Sigmoid colon (tissue), 7 donors: ENCODE results near the gene CHCHD1. TPM values are rescaled to one million over a fixed set of nuclear protein-coding genes. Genes with fewer than 3 reads are reported as not detected.

Experiments used
- DNase-seq: peaks from one replicate; pipeline ENCODE4 v3.0.0-alpha.2; 2019
- H3K27ac ChIP-seq, 4 donors: fragments of 200-600 bp; sonication (generic); one replicate each; pipeline ENCODE4 v1.5.1; 2016 to 2019; ENCODE audit warnings: mild to moderate bottlenecking in 1 of 4
- H3K27me3 ChIP-seq, 3 donors: fragments of 200-600 bp; sonication (generic); one replicate each; pipeline ENCODE4 v1.5.1; 2019; ENCODE audit warnings: mild to moderate bottlenecking in 1 of 3
- H3K36me3 ChIP-seq, 4 donors: fragments of 200-600 bp; sonication (generic); one replicate each; pipeline ENCODE4 v1.5.1; 2016 to 2019
- H3K4me1 ChIP-seq, 4 donors: fragments of 200-600 bp; sonication (generic); one replicate each; pipeline ENCODE4 v1.5.1; 2017 to 2019
- H3K4me3 ChIP-seq, 4 donors: fragments of 200-600 bp; sonication (generic); one replicate each; pipeline ENCODE4 v1.5.1; 2017 to 2019; ENCODE audit warnings: mild to moderate bottlenecking in 2 of 4, moderate library complexity in 1 of 4
- H3K9me3 ChIP-seq, 4 donors: fragments of 200-600 bp in 3 of 4; sonication (generic) in 3 of 4; one replicate each; pipeline versions ENCODE4 v1.5.1 to v1.6.1; 2013 to 2019
- CTCF ChIP-seq, 4 experiments: fragments of 450-650 bp in 3 of 4; fragments of 200-600 bp in 1 of 4; IDR thresholded peaks; one replicate each; pipeline ENCODE4 v1.5.1; 2016 to 2019; ENCODE audit warnings: antibody characterized with exemption in 4 of 4, mild to moderate bottlenecking in 3 of 4, moderate library complexity in 2 of 4
- EP300 ChIP-seq, 4 donors: sonication (generic); formaldehyde crosslinking; IDR thresholded peaks; one replicate each; pipeline ENCODE4 v1.6.1; 2017; ENCODE audit warnings: antibody characterized with exemption in 4 of 4
- POLR2A ChIP-seq, 2 donors: fragments of 450-650 bp; IDR thresholded peaks; one replicate each; pipeline ENCODE4 v1.6.1; 2016; ENCODE audit warnings: antibody characterized with exemption in 2 of 2, mild to moderate bottlenecking in 2 of 2, moderate library complexity in 2 of 2
- POLR2AphosphoS5 ChIP-seq, 4 donors: sonication (generic); formaldehyde crosslinking; IDR thresholded peaks; one replicate each; pipeline ENCODE4 v1.6.1; 2017; ENCODE audit warnings: antibody characterized with exemption in 4 of 4
- WGBS, 2 donors: extraction: QIAGEN DNeasy Blood & Tissue Kit; methylation state at CpG; one replicate each; pipeline ENCODE4 v1.1.7; 2013; 5-methylcytosine and 5-hydroxymethylcytosine counted together
- intact Hi-C: fragments of 100-400 bp; cut with DNase I; formaldehyde crosslinking; loops from one replicate; pipeline ENCODE4 v1.15.1; 2023
- polyA plus RNA-seq, 3 donors: library from polyadenylated mRNA; stranded (reverse); fragments of 200-250 nt; gene quantifications; one replicate each; pipeline ENCODE4 v1.2.3, GENCODE V29; 2013
- total RNA-seq, 4 donors: library from RNA; depleted of rRNA; stranded (reverse); fragments of >200 nt; gene quantifications; one replicate each; pipeline ENCODE4 v1.1.0, GENCODE V29; 2016
- donor health status: healthy with polysubstance abuse.
- donor health status: Bipolar disorder and iron deficiency.
- donor health status: healthy.

CHCHD1 gene
- total and polyA plus RNA-seq, 7 donors: 28.1 to 134 (median 36.6) TPM

GRCh38 chr10:73772281-73773151 lies 9.3 kb upstream of the CHCHD1 start:
- 0 to 1% methylated on average over 101 of the region's 101 CpGs for WGBS, 2 donors
- Histone ChIP-seq H3K27me3 (no peaks in the 10 kb centered on the region), H3K9me3 (no peaks in the 10 kb centered on the region), H3K36me3 (peaks cover 34 to 64% (median 36%) of the 10 kb centered on the region in 4 donors), H3K27ac (peak overlapping the region; percentile 97 to 98 (median 98)), H3K4me3 (peak overlapping the region; percentile 84 to 92 (median 88)), H3K4me1 (peaks cover 0 to 35% (median 30%) of the 10 kb centered on the region in 4 donors)
- DNase-seq: peak; percentile 90
- no peak for TF ChIP-seq EP300 (IDR thresholded peaks at IDR 0.05)
- peak; percentile 65 to 71 for TF ChIP-seq POLR2A (IDR thresholded peaks at IDR 0.05)
- no peak for TF ChIP-seq CTCF (IDR thresholded peaks at IDR 0.05)
- TF ChIP-seq POLR2AphosphoS5 (IDR thresholded peaks at IDR 0.05): peak; percentile 93 to 96 (median 94)
- intact Hi-C loops: loop anchor here (2.0 kb wide), 1 partner anchor 28 kb away; the partner anchor contains the start of gene SEC24C

DNA sequence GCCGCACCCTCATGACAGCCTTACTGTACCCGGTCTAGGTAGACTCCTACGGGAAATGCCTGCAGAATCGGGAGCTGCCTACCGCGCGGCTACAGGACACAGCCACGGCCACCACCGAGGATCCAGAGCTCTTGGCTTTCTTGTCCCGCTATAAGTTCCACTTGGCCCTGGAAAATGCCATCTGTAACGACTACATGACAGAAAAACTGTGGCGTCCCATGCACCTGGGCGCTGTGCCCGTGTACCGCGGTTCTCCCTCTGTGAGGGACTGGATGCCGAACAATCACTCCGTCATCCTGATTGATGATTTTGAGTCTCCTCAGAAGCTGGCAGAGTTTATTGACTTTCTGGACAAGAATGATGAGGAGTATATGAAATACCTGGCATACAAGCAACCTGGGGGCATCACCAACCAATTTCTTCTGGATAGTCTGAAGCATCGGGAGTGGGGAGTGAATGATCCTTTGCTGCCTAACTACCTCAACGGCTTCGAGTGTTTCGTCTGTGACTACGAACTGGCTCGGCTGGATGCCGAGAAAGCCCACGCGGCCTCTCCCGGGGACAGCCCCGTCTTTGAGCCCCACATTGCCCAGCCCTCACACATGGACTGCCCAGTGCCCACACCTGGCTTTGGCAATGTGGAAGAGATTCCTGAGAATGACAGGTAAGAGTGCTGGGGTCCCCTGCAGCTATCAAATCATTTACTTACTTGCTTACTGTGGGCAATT lies 8.5 kb upstream of the CHCHD1 start:
- H3K27ac ChIP-seq: peak overlapping the region; percentile 97 to 98 (median 98)
- H3K4me3 ChIP-seq: peak overlapping the region; percentile 84 to 92 (median 88)
- intact Hi-C loops: loop anchor here (2.0 kb wide), 1 partner anchor 29 kb away; the partner anchor contains the start of gene SEC24C
- H3K27me3 ChIP-seq: no peaks in the 10 kb centered on the region
- no peak for DNase-seq
- no peaks in the 10 kb centered on the region for H3K9me3 ChIP-seq
- WGBS, 2 donors: 2 to 5% methylated on average over 29 of the region's 29 CpGs
- TF ChIP-seq POLR2A (IDR thresholded peaks at IDR 0.05): no peak
- TF ChIP-seq POLR2AphosphoS5 (IDR thresholded peaks at IDR 0.05): no peak
- TF ChIP-seq CTCF (IDR thresholded peaks at IDR 0.05): no peak
- TF ChIP-seq EP300 (IDR thresholded peaks at IDR 0.05): no peak
- H3K36me3 ChIP-seq: peaks cover 28 to 64% (median 29%) of the 10 kb centered on the region in 4 donors
- H3K4me1 ChIP-seq: peaks cover 0 to 35% (median 30%) of the 10 kb centered on the region in 4 donors

- DNase-seq: no peak
- peak overlapping the region in 1 of 4 donors; percentile 84 for H3K4me3 ChIP-seq
- no peaks in the 10 kb centered on the region for H3K9me3 ChIP-seq
- WGBS, 2 donors: 37 to 42% methylated on average over 5 of the region's 5 CpGs
- intact Hi-C loops: no loop called here
- no peaks in the 10 kb centered on the region for H3K27me3 ChIP-seq
- H3K4me1 ChIP-seq: peaks cover 0 to 35% (median 31%) of the 10 kb centered on the region in 4 donors
- peak overlapping the region in 2 of 4 donors; percentile 97 to 98 for H3K27ac ChIP-seq
- TF ChIP-seq CTCF (IDR thresholded peaks at IDR 0.05) (no peak), EP300 (IDR thresholded peaks at IDR 0.05) (no peak), POLR2AphosphoS5 (IDR thresholded peaks at IDR 0.05) (no peak), POLR2A (IDR thresholded peaks at IDR 0.05) (no peak)
- peaks cover 16 to 64% (median 25%) of the 10 kb centered on the region in 4 donors for H3K36me3 ChIP-seq
These were observed 7.2 kb upstream of the CHCHD1 start for GRCh38 chr10:73774637-73775036.

GRCh38 chr10:73779018-73779417 lies 2.8 kb upstream of the CHCHD1 start:
- intact Hi-C loops: no loop called here
- DNase-seq: peak; percentile 14
- no peak overlapping the region for H3K27ac ChIP-seq
- H3K36me3 ChIP-seq: peaks cover 0 to 59% (median 11%) of the 10 kb centered on the region in 4 donors
- H3K9me3 ChIP-seq: no peaks in the 10 kb centered on the region
- WGBS, 2 donors: 93 to 96% methylated on average over 5 of the region's 5 CpGs
- peaks cover 0 to 48% (median 45%) of the 10 kb centered on the region in 4 donors for H3K4me1 ChIP-seq
- no peak for TF ChIP-seq POLR2AphosphoS5 (IDR thresholded peaks at IDR 0.05)
- no peak for TF ChIP-seq CTCF (IDR thresholded peaks at IDR 0.05)
- no peak for TF ChIP-seq POLR2A (IDR thresholded peaks at IDR 0.05)
- no peak for TF ChIP-seq EP300 (IDR thresholded peaks at IDR 0.05)
- no peak overlapping the region for H3K4me3 ChIP-seq
- H3K27me3 ChIP-seq: no peaks in the 10 kb centered on the region
